ENCODE data around the gene TGFBR3L.

Gene TGFBR3L

DNA sequence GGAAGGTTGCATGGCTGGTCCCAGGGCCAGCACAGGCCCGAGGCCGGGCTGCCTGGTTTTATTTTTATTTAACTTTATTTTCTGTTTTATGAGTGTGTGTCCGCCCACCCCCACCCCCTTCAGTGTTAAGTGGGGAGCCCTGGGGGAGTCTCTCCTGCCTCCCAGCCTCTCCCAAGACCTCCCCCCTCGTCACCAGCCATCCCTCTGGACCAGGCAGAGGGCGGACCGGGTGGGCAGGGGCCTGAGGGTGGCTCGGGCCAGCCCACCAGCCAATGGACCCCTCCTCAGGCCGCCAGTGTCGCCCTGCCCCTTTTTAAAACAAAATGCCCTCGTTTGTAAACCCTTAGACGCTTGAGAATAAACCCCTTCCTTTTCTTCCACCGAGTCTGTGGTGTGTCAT is 531 bp upstream of the TGFBR3L start:
- H3K4me2 ChIP-seq: no peak overlapping the region
- H3K4me3 ChIP-seq (IDR thresholded peaks at IDR 0.05; ENCODE audit: insufficient read depth, low read depth, low read length): no peak overlapping the region
- H3K9ac ChIP-seq: no peak overlapping the region
- TF ChIP-seq, protein P1, sequence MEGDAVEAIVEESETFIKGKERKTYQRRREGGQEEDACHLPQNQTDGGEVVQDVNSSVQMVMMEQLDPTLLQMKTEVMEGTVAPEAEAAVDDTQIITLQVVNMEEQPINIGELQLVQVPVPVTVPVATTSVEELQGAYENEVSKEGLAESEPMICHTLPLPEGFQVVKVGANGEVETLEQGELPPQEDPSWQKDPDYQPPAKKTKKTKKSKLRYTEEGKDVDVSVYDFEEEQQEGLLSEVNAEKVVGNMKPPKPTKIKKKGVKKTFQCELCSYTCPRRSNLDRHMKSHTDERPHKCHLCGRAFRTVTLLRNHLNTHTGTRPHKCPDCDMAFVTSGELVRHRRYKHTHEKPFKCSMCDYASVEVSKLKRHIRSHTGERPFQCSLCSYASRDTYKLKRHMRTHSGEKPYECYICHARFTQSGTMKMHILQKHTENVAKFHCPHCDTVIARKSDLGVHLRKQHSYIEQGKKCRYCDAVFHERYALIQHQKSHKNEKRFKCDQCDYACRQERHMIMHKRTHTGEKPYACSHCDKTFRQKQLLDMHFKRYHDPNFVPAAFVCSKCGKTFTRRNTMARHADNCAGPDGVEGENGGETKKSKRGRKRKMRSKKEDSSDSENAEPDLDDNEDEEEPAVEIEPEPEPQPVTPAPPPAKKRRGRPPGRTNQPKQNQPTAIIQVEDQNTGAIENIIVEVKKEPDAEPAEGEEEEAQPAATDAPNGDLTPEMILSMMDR (conservative IDR thresholded peaks at IDR 0.05; ENCODE audit: low read depth, low read length): no peak
- H3K4me1 ChIP-seq (ENCODE audit: low read depth, poor library complexity, severe bottlenecking): peaks cover 3% of the 10 kb centered on the region
- H3K79me2 ChIP-seq (ENCODE audit: insufficient read depth, low read depth): no peaks in the 10 kb centered on the region
- no peaks in the 10 kb centered on the region for H4K20me1 ChIP-seq (ENCODE audit: insufficient read depth)
- H3K27ac ChIP-seq: no peak overlapping the region
- no peaks in the 10 kb centered on the region for H3K36me3 ChIP-seq (ENCODE audit: insufficient read depth)
- peaks cover 27% of the 10 kb centered on the region for H3K27me3 ChIP-seq (ENCODE audit: insufficient read depth, low read depth)
- no peak overlapping the region for H2AFZ ChIP-seq (ENCODE audit: low read depth)

DNA sequence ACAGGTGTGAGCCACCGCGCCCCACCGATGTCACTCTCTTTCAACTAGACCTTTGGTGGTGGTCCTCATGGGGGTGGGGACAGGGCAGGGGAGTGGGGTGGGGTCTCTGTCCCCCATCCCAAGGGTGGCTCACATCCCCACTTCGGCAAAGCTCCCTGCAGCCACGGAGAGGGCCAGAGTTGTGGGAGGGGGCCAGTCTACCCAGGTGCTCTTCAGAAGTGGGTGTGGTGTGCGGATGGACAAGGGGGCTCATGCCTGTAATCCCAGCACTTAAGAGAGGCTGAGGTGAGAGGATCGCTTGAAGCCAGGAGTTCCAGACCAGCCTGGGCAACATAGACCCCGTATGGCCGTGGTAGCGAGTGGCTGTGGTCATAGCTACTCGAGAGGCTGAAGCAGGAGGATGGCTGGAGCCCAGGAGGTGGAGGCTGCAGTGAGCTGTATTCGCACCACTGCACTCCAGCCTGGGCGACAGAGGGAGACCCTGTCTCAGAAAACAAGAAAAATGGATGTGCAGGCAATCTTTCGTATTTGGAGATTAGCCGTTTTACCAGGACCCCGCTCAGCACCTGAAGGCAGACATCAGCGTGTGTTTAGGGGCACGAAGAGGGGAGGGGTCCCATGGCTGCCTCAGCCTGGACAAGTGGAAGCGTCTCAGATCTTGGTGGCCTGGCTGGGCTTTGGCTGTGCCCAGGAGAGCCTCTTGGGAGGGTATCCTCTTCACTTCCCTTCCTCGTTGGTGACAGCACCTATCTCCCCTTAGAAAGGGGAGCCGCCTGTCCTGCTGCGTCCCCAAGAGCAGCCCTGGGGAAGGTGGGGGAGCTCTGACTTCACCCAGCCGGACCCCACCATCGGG is 846 bp downstream of the TGFBR3L start:
- Histone ChIP-seq H3K4me2 (peak overlapping the region; percentile 48; the same call in 1 of the 2 replicates), H3K36me3 (ENCODE audit: insufficient read depth) (no peaks in the 10 kb centered on the region), H3K27ac (no peak overlapping the region), H3K4me3 (IDR thresholded peaks at IDR 0.05; ENCODE audit: insufficient read depth, low read depth, low read length) (no peak overlapping the region), H3K9ac (no peak overlapping the region), H3K4me1 (ENCODE audit: low read depth, poor library complexity, severe bottlenecking) (peaks cover 11% of the 10 kb centered on the region), H3K79me2 (ENCODE audit: insufficient read depth, low read depth) (no peaks in the 10 kb centered on the region), H3K27me3 (ENCODE audit: insufficient read depth, low read depth) (peaks cover 27% of the 10 kb centered on the region), H2AFZ (ENCODE audit: low read depth) (no peak overlapping the region), H4K20me1 (ENCODE audit: insufficient read depth) (no peaks in the 10 kb centered on the region)
- TF ChIP-seq, protein P1 (conservative IDR thresholded peaks at IDR 0.05; ENCODE audit: low read depth, low read length): no peak

DNA sequence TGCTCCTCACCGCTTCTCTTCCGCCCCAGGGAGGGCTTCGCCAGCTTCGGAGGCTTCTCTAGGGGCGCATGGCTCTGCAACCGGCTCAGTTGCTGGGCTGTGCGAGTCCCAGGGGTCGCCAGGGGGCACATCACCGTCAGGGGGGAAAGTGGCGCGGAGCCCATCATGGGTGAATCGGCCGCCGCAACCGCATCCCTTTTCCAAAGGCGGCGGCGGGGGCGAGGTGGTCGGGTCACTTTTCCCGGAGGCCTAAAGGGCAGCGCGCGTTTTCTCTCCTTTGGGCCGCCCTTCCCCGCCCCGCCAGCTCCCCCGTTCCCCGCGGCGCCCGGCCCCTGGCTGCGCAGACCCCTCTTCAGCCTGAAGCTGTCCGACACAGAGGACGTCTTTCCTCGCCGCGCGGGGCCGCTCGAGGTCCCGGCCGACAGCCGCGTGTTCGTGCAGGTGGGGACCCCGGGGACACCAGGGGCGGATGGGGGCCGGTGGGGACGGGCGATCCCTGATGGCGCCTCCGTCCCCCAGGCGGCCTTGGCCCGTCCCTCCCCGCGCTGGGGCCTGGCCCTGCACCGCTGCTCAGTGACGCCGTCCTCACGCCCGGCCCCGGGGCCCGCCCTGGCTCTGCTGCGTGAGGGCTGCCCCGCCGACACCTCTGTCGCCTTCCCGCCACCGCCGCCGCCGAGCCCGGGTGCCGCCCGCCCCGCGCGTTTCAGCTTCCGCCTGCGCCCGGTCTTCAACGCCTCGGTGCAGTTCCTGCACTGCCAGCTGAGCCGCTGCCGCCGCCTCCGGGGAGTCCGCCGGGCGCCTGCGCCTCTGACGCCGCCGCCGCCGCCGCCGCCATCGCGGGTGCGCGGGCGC is 1.7 kb downstream of the TGFBR3L start:
- Histone ChIP-seq H3K79me2 (ENCODE audit: insufficient read depth, low read depth) (no peaks in the 10 kb centered on the region), H3K4me3 (IDR thresholded peaks at IDR 0.05; ENCODE audit: insufficient read depth, low read depth, low read length) (no peak overlapping the region), H3K27me3 (ENCODE audit: insufficient read depth, low read depth) (peaks cover 27% of the 10 kb centered on the region), H3K4me1 (ENCODE audit: low read depth, poor library complexity, severe bottlenecking) (peaks cover 14% of the 10 kb centered on the region), H2AFZ (ENCODE audit: low read depth) (peak overlapping the region; percentile 48), H3K27ac (no peak overlapping the region), H3K4me2 (peak overlapping the region; percentile 48), H3K9ac (no peak overlapping the region; the same call in 1 of the 2 replicates), H4K20me1 (ENCODE audit: insufficient read depth) (no peaks in the 10 kb centered on the region), H3K36me3 (ENCODE audit: insufficient read depth) (no peaks in the 10 kb centered on the region)
- TF ChIP-seq, protein P1 (conservative IDR thresholded peaks at IDR 0.05; ENCODE audit: low read depth, low read length): no peak

DNA sequence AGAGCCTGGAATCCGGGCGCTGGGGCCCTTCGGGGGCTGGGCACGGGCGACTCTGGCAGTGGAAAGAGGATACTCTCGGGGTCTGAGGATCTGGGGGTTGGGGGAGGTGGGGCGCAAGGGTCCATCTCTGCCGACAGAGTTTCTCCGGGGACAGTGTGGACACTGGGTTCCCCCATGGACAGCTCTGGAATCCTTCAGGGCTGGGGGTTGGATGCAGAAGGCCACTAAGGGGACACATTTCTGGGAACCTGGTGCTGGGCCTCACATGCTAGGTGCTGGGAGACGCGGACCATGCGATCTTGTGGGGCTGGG is 2.3 kb downstream of the TGFBR3L start:
- peak overlapping the region; percentile 48 for H3K4me2 ChIP-seq
- H3K27me3 ChIP-seq (ENCODE audit: insufficient read depth, low read depth): peaks cover 27% of the 10 kb centered on the region

More for the DNA sequence above, 2.3 kb downstream of the TGFBR3L start:
- peak overlapping the region; percentile 48 for H2AFZ ChIP-seq (ENCODE audit: low read depth)
- H3K4me1 ChIP-seq (ENCODE audit: low read depth, poor library complexity, severe bottlenecking): peaks cover 14% of the 10 kb centered on the region
- no peak overlapping the region for H3K27ac ChIP-seq
- H3K9ac ChIP-seq: no peak overlapping the region; the same call in 1 of the 2 replicates
- TF ChIP-seq, protein P1 (conservative IDR thresholded peaks at IDR 0.05; ENCODE audit: low read depth, low read length): no peak
- no peaks in the 10 kb centered on the region for H3K79me2 ChIP-seq (ENCODE audit: insufficient read depth, low read depth)
- no peak overlapping the region for H3K4me3 ChIP-seq (IDR thresholded peaks at IDR 0.05; ENCODE audit: insufficient read depth, low read depth, low read length)
- H3K36me3 ChIP-seq (ENCODE audit: insufficient read depth): no peaks in the 10 kb centered on the region
- no peaks in the 10 kb centered on the region for H4K20me1 ChIP-seq (ENCODE audit: insufficient read depth)

Measured in KMS-11 (cell line).